Adrenal gland (tissue), 19 donors: Measurements from ENCODE around the gene ZNF625. TPM values are rescaled to one million over a fixed set of nuclear protein-coding genes. Genes with fewer than 3 reads are reported as not detected.

Source experiments
- DNase-seq, 7 donors: peaks; one replicate each; pipeline ENCODE4 v3.0.0-alpha.2; 2019 to 2020
- H3K27ac ChIP-seq, 5 donors: fragments of 200-600 bp; sonication (generic) in 4 of 5; 1 replicate in 3 of 5; 2 replicates in 2 of 5; pipeline versions ENCODE4 v1.5.1 to v1.8.0; 2016 to 2020; ENCODE audit warnings: mild to moderate bottlenecking in 1 of 5
- H3K27me3 ChIP-seq: fragments of 200-600 bp; 2 replicates; pipeline ENCODE4 v1.8.0; 2021
- H3K36me3 ChIP-seq, 2 donors: fragments of 200-600 bp; replicated peaks in 1 of 2; 1 replicate in 1 of 2; 2 replicates in 1 of 2; pipeline versions ENCODE4 v1.5.1 to v1.8.0; 2018 to 2022
- H3K4me1 ChIP-seq, 2 donors: fragments of 200-600 bp; replicated peaks in 1 of 2; 1 replicate in 1 of 2; 2 replicates in 1 of 2; pipeline versions ENCODE4 v1.5.1 to v1.8.0; 2018 to 2021
- H3K4me3 ChIP-seq, 4 donors: fragments of 200-600 bp; sonication (generic) in 3 of 4; one replicate each; pipeline ENCODE4 v1.5.1; 2016 to 2018
- H3K9me3 ChIP-seq, 3 donors: fragments of 200-600 bp; sonication (generic) in 1 of 3; replicated peaks in 1 of 3; 1 replicate in 2 of 3; 2 replicates in 1 of 3; pipeline versions ENCODE4 v1.5.1 to v1.8.0; 2016 to 2021
- POLR2A ChIP-seq, 2 donors: fragments of 450-650 bp; IDR thresholded peaks; one replicate each; pipeline ENCODE4 v1.6.1; 2017; ENCODE audit warnings: antibody characterized with exemption in 2 of 2, mild to moderate bottlenecking in 2 of 2, moderate library complexity in 1 of 2
- WGBS, 4 donors: extraction: QIAGEN DNeasy Blood & Tissue Kit in 2 of 4; methylation state at CpG; one replicate each; pipeline versions ENCODE4 v1.1.5 to v1.1.7; 2013 to 2017; 5-methylcytosine and 5-hydroxymethylcytosine counted together
- intact Hi-C, 2 donors: fragments of 100-400 bp; cut with DNase I; formaldehyde crosslinking; loops; one replicate each; pipeline versions ENCODE4 v1.14.1 to v1.15.0; 2022 to 2023
- long read RNA-seq, 10 donors: library from polyadenylated mRNA in 3 of 10; unstranded in 2 of 10; stranded (forward) in 1 of 10; transcript quantifications; one replicate each; pipeline ENCODE4 v2.0.0 and lab custom pipeline, GENCODE V29; 2021 to 2026
- polyA plus RNA-seq, 3 donors: library from polyadenylated mRNA; stranded (reverse); fragments of 200-250 nt in 2 of 3; fragments of 350-450 nt in 1 of 3; fragmentation: Illumina TruSeq in 1 of 3; extraction: RNeasy Lipid Tissue Mini Kit (QIAGEN cat#74804) in 1 of 3; gene quantifications; one replicate each; pipeline ENCODE4 v1.2.3, GENCODE V29; 2013 to 2014
- total RNA-seq, 9 donors: library from RNA; depleted of rRNA in 4 of 9; stranded (reverse); fragments of >200 nt in 4 of 9; fragments of 120-200 nt in 1 of 9; fragmentation: NEBNext Ultra II Directional in 1 of 9; extraction: Animal tissue kit (Norgen Biotek cat#: 25700) in 1 of 9; gene quantifications; one replicate each; pipeline versions ENCODE4 v1.1.0 to v1.2.4, GENCODE V29; 2013 to 2023
- TF ChIP-seq, protein P1 (sequence below), 6 experiments: fragments of 450-650 bp in 4 of 6; fragments of 200-600 bp in 2 of 6; sonication (generic) in 1 of 6; IDR thresholded peaks; 1 replicate in 5 of 6; 2 replicates in 1 of 6; pipeline versions ENCODE4 v1.5.1 to v1.8.0; 2016 to 2021; ENCODE audit warnings: antibody characterized with exemption in 6 of 6, mild to moderate bottlenecking in 2 of 6, moderate library complexity in 1 of 6
- donor health status: healthy with polysubstance abuse.
- donor health status: Bipolar disorder and iron deficiency.
- donor health status: DM: yes; HTN: yes; CAD: no.
- donor health status: DM: no; HTN: no; CAD: no.
- donor health status: DM: no; HTN: no; CAD: no.
- donor health status: DM: yes; HTN: yes; CAD: no.

Gene ZNF625
- total RNA-seq (10 to 100 TPM in 2 of 9 donors, 1 to 10 TPM in 7; 5.1 to 14.1 (median 8.8) TPM), polyA plus RNA-seq (1 to 10 TPM; 1.7 to 7.2 (median 4.5) TPM)
- long read RNA-seq, donor 1: 0 reads
- long read RNA-seq, donor 2: 0 reads
- long read RNA-seq, donor 3: 0 reads
- long read RNA-seq, donor 4, partial matches to known transcripts: 0 of 1 reads
- long read RNA-seq, donor 4, other reads (novel, unspliced or antisense): 1 of 1 reads
- long read RNA-seq, donor 5, partial matches to known transcripts: 0 of 1 reads
- long read RNA-seq, donor 5, other reads (novel, unspliced or antisense): 1 of 1 reads
- long read RNA-seq, donor 6, partial matches to known transcripts: 0 of 1 reads
- long read RNA-seq, donor 6, other reads (novel, unspliced or antisense): 1 of 1 reads
- long read RNA-seq, donor 7, partial matches to known transcripts: 0 of 1 reads
- long read RNA-seq, donor 7, other reads (novel, unspliced or antisense): 0 of 1 reads
- long read RNA-seq, donor 8: 0 reads
- long read RNA-seq, donor 9, partial matches to known transcripts: 0 of 1 reads
- long read RNA-seq, donor 9, other reads (novel, unspliced or antisense): 0 of 1 reads
- long read RNA-seq, donor 10: 0 reads

DNA sequence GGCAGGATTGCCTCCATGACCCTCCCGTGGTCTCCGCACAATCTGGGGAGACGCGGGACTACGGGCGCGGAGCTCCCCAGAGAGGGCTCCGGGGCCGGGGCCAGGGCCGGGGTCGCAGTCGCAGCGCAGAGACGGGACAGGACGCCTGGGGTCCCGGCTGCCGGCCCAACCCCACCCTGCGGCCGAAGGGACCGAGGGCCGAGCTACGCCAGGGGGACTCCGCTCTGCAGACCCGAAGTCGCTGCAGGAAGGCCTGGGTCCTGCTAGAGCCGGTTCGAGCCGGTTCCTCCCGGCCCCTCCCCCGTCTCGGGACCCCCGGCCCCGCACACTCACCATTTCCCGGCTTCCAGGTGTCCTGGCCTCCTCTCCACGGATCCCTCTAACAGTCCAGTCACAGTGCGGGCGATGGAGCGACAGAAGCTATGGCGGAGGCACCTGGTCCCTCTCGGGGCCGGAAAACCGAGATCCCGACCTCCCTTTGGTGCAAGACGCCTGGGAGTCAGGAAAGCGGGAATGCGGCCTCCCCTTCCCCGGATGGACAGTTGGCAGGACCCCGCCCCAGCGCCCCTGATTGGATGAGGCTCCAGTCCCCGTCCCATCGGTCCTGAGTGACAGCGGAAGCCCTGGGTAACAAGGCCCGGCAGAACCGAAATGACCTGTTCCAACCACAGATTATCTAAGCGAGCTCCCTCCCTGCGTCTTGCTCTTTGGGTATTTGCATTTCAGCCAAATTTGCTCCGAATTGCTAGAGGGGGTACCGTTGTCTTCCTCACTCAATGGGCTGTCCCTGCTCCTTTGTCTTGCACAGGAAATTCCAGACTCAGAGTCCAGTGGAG lies at the start of gene ZNF625:
Gene ZNF625, minus strand, starts transcription at position 512 of the 836 bp plus-strand sequence. Its CDS starts 176 bp downstream, at position 336.
- Histone ChIP-seq H3K27ac (peak within 1 kb of the TSS in 4 of 5 donors; percentile 58 to 88 (median 78)), H3K27me3 (no peaks in the 10 kb centered on the region), H3K9me3 (no peaks in the 10 kb centered on the region), H3K36me3 (no peaks in the 10 kb centered on the region), H3K4me3 (peak within 1 kb of the TSS; percentile 42 to 92 (median 78)), H3K4me1 (peaks cover 5 to 16% of the 10 kb centered on the region in 2 donors)
- TF ChIP-seq, protein P1, sequence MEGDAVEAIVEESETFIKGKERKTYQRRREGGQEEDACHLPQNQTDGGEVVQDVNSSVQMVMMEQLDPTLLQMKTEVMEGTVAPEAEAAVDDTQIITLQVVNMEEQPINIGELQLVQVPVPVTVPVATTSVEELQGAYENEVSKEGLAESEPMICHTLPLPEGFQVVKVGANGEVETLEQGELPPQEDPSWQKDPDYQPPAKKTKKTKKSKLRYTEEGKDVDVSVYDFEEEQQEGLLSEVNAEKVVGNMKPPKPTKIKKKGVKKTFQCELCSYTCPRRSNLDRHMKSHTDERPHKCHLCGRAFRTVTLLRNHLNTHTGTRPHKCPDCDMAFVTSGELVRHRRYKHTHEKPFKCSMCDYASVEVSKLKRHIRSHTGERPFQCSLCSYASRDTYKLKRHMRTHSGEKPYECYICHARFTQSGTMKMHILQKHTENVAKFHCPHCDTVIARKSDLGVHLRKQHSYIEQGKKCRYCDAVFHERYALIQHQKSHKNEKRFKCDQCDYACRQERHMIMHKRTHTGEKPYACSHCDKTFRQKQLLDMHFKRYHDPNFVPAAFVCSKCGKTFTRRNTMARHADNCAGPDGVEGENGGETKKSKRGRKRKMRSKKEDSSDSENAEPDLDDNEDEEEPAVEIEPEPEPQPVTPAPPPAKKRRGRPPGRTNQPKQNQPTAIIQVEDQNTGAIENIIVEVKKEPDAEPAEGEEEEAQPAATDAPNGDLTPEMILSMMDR (IDR thresholded peaks at IDR 0.05): no peak
- peak in 1 of 2 donors; percentile 80 for TF ChIP-seq POLR2A (IDR thresholded peaks at IDR 0.05)
- peak; percentile 88 to 97 (median 95) for DNase-seq
- WGBS, 4 donors: 0 to 1% (median 1%) methylated on average over 9 to 58 of the region's 58 CpGs
- intact Hi-C loops: no loop called here

DNA sequence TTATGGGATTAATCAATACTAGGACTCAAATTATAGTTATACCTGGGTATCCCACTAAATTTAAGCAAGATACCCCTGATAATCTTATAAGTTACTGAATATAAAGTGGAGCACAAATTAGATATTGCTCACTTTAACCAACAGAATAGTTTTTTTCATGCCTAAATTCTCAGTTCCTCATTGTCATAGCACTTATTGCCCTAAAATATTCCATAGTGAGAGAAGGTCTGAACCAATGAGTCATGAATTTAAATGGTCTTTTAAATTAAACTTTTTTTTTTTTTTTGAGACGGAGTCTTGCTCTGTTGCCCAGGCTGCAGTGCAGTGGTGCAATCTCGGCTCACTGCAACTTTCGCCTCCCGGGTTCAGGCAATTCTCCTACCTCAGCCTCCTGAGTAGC lies 48.8 kb upstream of the ZNF625 start:
- peaks cover 4 to 21% (median 14%) of the 10 kb centered on the region in 3 donors for H3K9me3 ChIP-seq
- H3K4me3 ChIP-seq: no peak overlapping the region
- WGBS, 4 donors: 93 to 99% (median 96%) methylated on average over 4 of the region's 4 CpGs
- DNase-seq: no peak
- H3K4me1 ChIP-seq: no peaks in the 10 kb centered on the region
- H3K27ac ChIP-seq: no peak overlapping the region
- TF ChIP-seq, protein P1 (IDR thresholded peaks at IDR 0.05): no peak
- no peak for TF ChIP-seq POLR2A (IDR thresholded peaks at IDR 0.05)
- no peaks in the 10 kb centered on the region for H3K27me3 ChIP-seq
- intact Hi-C loops: no loop called here
- H3K36me3 ChIP-seq: no peaks in the 10 kb centered on the region

DNA sequence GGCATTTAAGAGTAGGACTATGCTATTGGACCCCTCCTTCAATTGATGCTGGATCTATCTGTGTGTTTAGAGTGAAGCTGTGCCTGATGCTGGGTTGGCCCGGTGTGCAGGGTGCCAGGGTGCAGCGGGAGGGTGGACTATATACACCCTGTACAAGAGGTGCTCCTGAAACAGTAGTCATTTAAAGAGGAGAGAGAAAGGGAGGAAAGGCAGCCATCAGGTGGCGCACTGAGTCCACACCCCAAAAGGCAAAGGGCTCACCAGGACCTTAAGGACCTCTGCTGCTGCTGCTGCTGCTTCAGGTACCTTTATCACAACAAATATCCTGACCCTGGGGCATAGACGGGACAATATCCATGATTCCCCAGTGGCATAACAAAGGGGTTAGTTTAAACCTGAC lies 45.7 kb upstream of the ZNF625 start:
- H3K27me3 ChIP-seq: no peaks in the 10 kb centered on the region
- intact Hi-C loops: no loop called here
- peak in 2 of 7 donors; percentile 13 to 19 for DNase-seq
- no peak overlapping the region for H3K4me3 ChIP-seq
- 58 to 61% (median 60%) methylated on average over 4 of the region's 4 CpGs for WGBS, 4 donors
- H3K9me3 ChIP-seq: peaks cover 0 to 4% (median 0%) of the 10 kb centered on the region in 3 donors
- H3K36me3 ChIP-seq: no peaks in the 10 kb centered on the region
- no peaks in the 10 kb centered on the region for H3K4me1 ChIP-seq
- TF ChIP-seq, protein P1 (IDR thresholded peaks at IDR 0.05): peak in 3 of 6 experiments; percentile 7 to 19 (median 14)
- no peak for TF ChIP-seq POLR2A (IDR thresholded peaks at IDR 0.05)
- no peak overlapping the region for H3K27ac ChIP-seq
